ENCODE data around the gene PYROXD2.

PYROXD2 gene

GRCh38 chr10:98420786-98421185 lies 5.8 kb upstream of the PYROXD2 start:
- Histone ChIP-seq H3K9me3 (ENCODE audit: control insufficient read depth, insufficient read depth, low read length) (no peaks in the 10 kb centered on the region), H3K79me2 (ENCODE audit: control insufficient read depth, low read length) (no peaks in the 10 kb centered on the region), H3K4me1 (ENCODE audit: control insufficient read depth, low read length) (no peaks in the 10 kb centered on the region), H3K27me3 (ENCODE audit: control insufficient read depth, low read length) (no peaks in the 10 kb centered on the region), H4K20me1 (ENCODE audit: control insufficient read depth, insufficient read depth, low read depth, low read length) (no peaks in the 10 kb centered on the region), H3K36me3 (ENCODE audit: control insufficient read depth, low read length) (peaks cover 6% of the 10 kb centered on the region; the same call in 1 of the 2 replicates), H3K27ac (ENCODE audit: low read depth, low read length) (no peak overlapping the region), H3K9me2 (replicated peaks; ENCODE audit: control insufficient read depth, low read length) (no peaks in the 10 kb centered on the region), H3K4me3 (ENCODE audit: low read length) (no peak overlapping the region), H3F3A (ENCODE audit: control insufficient read depth, insufficient read depth) (no peaks in the 10 kb centered on the region), H3K4me2 (ENCODE audit: low read length) (no peak overlapping the region)
- TF ChIP-seq CTCF (IDR thresholded peaks at IDR 0.05; ENCODE audit: low read depth, low read length, poor library complexity, severe bottlenecking) = no peak
- TF ChIP-seq EZH2phosphoT487 (IDR thresholded peaks at IDR 0.05; ENCODE audit: borderline replicate concordance, low read length) = no peak

- no peak overlapping the region for H3K4me2 ChIP-seq (ENCODE audit: low read length)
- H3K27ac ChIP-seq (ENCODE audit: low read depth, low read length) = no peak overlapping the region
- peaks cover 7% of the 10 kb centered on the region for H3K4me1 ChIP-seq (ENCODE audit: control insufficient read depth, low read length)
- no peaks in the 10 kb centered on the region for H3K27me3 ChIP-seq (ENCODE audit: control insufficient read depth, low read length)
- H3K9me2 ChIP-seq (replicated peaks; ENCODE audit: control insufficient read depth, low read length) = no peaks in the 10 kb centered on the region
- H3K4me3 ChIP-seq (ENCODE audit: low read length) = no peak overlapping the region
- H3K36me3 ChIP-seq (ENCODE audit: control insufficient read depth, low read length) = peaks cover 6% of the 10 kb centered on the region; the same call in 1 of the 2 replicates
- no peaks in the 10 kb centered on the region for H3K9me3 ChIP-seq (ENCODE audit: control insufficient read depth, insufficient read depth, low read length)
- no peaks in the 10 kb centered on the region for H3K79me2 ChIP-seq (ENCODE audit: control insufficient read depth, low read length)
- H3F3A ChIP-seq (ENCODE audit: control insufficient read depth, insufficient read depth) = no peaks in the 10 kb centered on the region
- H4K20me1 ChIP-seq (ENCODE audit: control insufficient read depth, insufficient read depth, low read depth, low read length) = no peaks in the 10 kb centered on the region
- no peak for TF ChIP-seq CTCF (IDR thresholded peaks at IDR 0.05; ENCODE audit: low read depth, low read length, poor library complexity, severe bottlenecking)
- no peak for TF ChIP-seq EZH2phosphoT487 (IDR thresholded peaks at IDR 0.05; ENCODE audit: borderline replicate concordance, low read length)
These were observed 4.7 kb upstream of the PYROXD2 start for GRCh38 chr10:98419469-98420261.

- TF ChIP-seq CTCF (IDR thresholded peaks at IDR 0.05; ENCODE audit: low read depth, low read length, poor library complexity, severe bottlenecking) (no peak), EZH2phosphoT487 (IDR thresholded peaks at IDR 0.05; ENCODE audit: borderline replicate concordance, low read length) (no peak)
- Histone ChIP-seq H3K9me2 (replicated peaks; ENCODE audit: control insufficient read depth, low read length) (no peaks in the 10 kb centered on the region), H3K4me3 (ENCODE audit: low read length) (no peak overlapping the region), H3F3A (ENCODE audit: control insufficient read depth, insufficient read depth) (no peaks in the 10 kb centered on the region), H3K4me2 (ENCODE audit: low read length) (no peak overlapping the region), H3K4me1 (ENCODE audit: control insufficient read depth, low read length) (peaks cover 8% of the 10 kb centered on the region), H3K27me3 (ENCODE audit: control insufficient read depth, low read length) (no peaks in the 10 kb centered on the region), H3K27ac (ENCODE audit: low read depth, low read length) (no peak overlapping the region), H3K36me3 (ENCODE audit: control insufficient read depth, low read length) (peaks cover 6% of the 10 kb centered on the region; the same call in 1 of the 2 replicates), H4K20me1 (ENCODE audit: control insufficient read depth, insufficient read depth, low read depth, low read length) (no peaks in the 10 kb centered on the region), H3K9me3 (ENCODE audit: control insufficient read depth, insufficient read depth, low read length) (no peaks in the 10 kb centered on the region), H3K79me2 (ENCODE audit: control insufficient read depth, low read length) (no peaks in the 10 kb centered on the region)
These were observed 3.9 kb upstream of the PYROXD2 start for GRCh38 chr10:98418665-98419468.
